GM06990 (cell line): Measurements from ENCODE around the gene IQCK.

ENCODE experiments used
- DNase-seq: peaks from one replicate; pipeline ENCODE4 v3.0.0-alpha.2; 2011; ENCODE audit not compliant: insufficient read length; ENCODE audit errors: extremely low read depth
- H3K27me3 ChIP-seq: replicated peaks from 2 replicates; pipeline ENCODE4 v1.6.0; 2011; ENCODE audit warnings: low read length; ENCODE audit not compliant: control insufficient read depth, insufficient read depth
- H3K36me3 ChIP-seq: 2 replicates; pipeline ENCODE4 v1.5.1; 2011; ENCODE audit warnings: low read length; ENCODE audit not compliant: control insufficient read depth, insufficient read depth
- H3K4me3 ChIP-seq: replicated peaks from 2 replicates; pipeline ENCODE4 v1.5.1; 2011; ENCODE audit warnings: low read depth, mild to moderate bottlenecking, control low read depth, low read length
- CTCF ChIP-seq: IDR thresholded peaks from 2 replicates; pipeline ENCODE4 v1.5.1; 2011; ENCODE audit warnings: low read length, control low read depth, mild to moderate bottlenecking, inconsistent platforms; ENCODE audit not compliant: insufficient read depth, poor library complexity, severe bottlenecking

The IQCK gene

DNA sequence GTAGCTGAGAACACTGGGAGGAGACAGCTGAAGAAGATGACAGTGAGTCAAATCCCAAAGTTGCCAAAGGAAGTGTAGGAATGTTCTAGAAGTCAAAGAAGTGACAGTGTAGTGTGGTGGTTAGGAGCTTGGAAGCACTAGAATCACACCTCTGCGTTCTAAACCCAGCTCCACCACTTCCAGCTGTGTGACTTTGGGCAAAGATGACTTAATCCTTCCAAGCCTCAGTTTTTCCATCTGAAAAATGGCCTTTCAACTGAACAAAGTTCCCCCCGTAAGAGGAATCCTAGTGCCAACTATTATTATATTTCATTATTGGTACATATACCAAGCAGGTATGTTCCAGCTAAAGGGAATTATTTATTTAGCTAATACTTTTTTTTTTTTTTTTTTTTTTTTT, 56.0 kb downstream of the IQCK start:
- no peak overlapping the region for H3K4me3 ChIP-seq
- no peak for DNase-seq
- no peak for TF ChIP-seq CTCF
- no peaks in the 10 kb centered on the region for H3K27me3 ChIP-seq
- no peaks in the 10 kb centered on the region for H3K36me3 ChIP-seq

GRCh38 chr16:19776147-19776546, 58.1 kb downstream of the IQCK start:
- no peak for DNase-seq
- Histone ChIP-seq H3K36me3 (no peaks in the 10 kb centered on the region), H3K4me3 (no peak overlapping the region), H3K27me3 (no peaks in the 10 kb centered on the region)
- no peak for TF ChIP-seq CTCF

GRCh38 chr16:19776565-19776964, 58.5 kb downstream of the IQCK start:
- TF ChIP-seq CTCF, result no peak
- no peak overlapping the region for H3K4me3 ChIP-seq
- no peak for DNase-seq
- H3K36me3 ChIP-seq, result no peaks in the 10 kb centered on the region
- H3K27me3 ChIP-seq, result no peaks in the 10 kb centered on the region

- H3K4me3 ChIP-seq, result no peak overlapping the region
- H3K36me3 ChIP-seq, result no peaks in the 10 kb centered on the region
- no peak for TF ChIP-seq CTCF
- no peak for DNase-seq
- no peaks in the 10 kb centered on the region for H3K27me3 ChIP-seq
Observed at GRCh38 chr16:19780321-19780720, 62.2 kb downstream of the IQCK start.

- H3K4me3 ChIP-seq, result no peak overlapping the region
- no peak for DNase-seq
- no peaks in the 10 kb centered on the region for H3K36me3 ChIP-seq
- H3K27me3 ChIP-seq, result no peaks in the 10 kb centered on the region
- TF ChIP-seq CTCF, result no peak
Observed at GRCh38 chr16:19781226-19781625, 63.2 kb downstream of the IQCK start.
